ENCODE measurements around the gene ZNF10. TPM values are rescaled to one million over a fixed set of nuclear protein-coding genes. Genes with fewer than 3 reads are reported as not detected.

The ZNF10 gene
- total RNA-seq (1 to 10 TPM; 6.7 to 8.2 TPM), polyA plus RNA-seq (ENCODE audit: insufficient read length in 6 of 6) (10 to 100 TPM; 28.7 to 36.1 (median 31.6) TPM)
- long read RNA-seq, donor 1, partial matches to known transcripts, result 5 of 7 reads
- long read RNA-seq, donor 1, other reads (novel, unspliced or antisense), result 0 of 7 reads
- long read RNA-seq, donor 2, partial matches to known transcripts, result 6 of 8 reads
- long read RNA-seq, donor 2, other reads (novel, unspliced or antisense), result 0 of 8 reads
- long read RNA-seq, donor 3, result 0 reads
- long read RNA-seq, donor 4, result 0 reads
- long read RNA-seq, donor 5, result 0 reads
- long read RNA-seq, donor 6, result 0 reads
- long read RNA-seq, donor 7, result 0 reads
- long read RNA-seq, donor 8, result 0 reads
- long read RNA-seq, donor 9, result 0 reads
- long read RNA-seq, donor 10, result 0 reads
- long read RNA-seq, donor 11, partial matches to known transcripts, result 0 of 3 reads
- long read RNA-seq, donor 11, other reads (novel, unspliced or antisense), result 0 of 3 reads
- long read RNA-seq, donor 12, result 0 reads

DNA sequence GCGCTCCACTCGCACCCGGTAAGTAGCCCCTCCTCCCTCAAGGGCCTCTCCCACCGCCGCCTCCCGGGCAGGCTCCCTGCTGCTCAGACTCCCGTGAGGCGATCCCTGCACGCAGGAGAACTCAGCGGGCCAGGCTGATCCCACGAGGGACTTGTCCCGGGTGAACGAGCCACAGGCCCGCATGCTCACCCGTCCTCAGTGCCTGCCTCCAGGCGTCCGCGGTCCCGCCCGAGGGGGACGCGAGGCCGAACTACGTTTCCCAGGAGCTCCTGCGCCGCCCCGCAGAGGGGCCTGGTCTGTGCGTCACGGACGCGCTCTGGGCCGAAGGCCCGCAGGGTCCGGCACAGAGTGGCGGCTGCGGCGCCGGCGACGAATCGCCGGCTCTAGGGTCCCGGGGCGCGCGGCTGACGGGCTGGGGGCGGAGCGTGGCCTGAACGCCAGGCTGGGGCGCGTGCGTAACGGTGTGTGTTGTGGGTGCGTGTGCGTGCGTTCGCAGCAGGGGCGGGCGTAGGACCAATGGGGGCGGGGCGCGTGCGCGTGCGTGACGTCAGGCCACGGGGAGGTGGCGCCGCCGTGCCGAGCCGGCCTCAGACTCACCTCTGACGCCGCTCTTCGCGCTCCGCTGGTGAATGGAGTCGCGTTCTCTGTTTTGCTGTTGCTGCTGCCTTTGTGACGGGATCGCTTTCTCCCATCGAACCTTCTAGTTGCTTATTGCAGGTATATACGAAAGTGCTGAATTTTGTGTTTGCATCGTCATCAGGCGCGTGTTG lies at the start of gene ZNF10, which contains the start of gene ZNF891:
Gene ZNF10, plus strand, starts transcription at position 590 of the 770 bp plus-strand sequence. CDS start 13,866 bp downstream, outside the sequence.
Gene ZNF891, minus strand, starts transcription at position 237 of the 770 bp plus-strand sequence. CDS start 8,356 bp downstream, outside the sequence.
- Histone ChIP-seq H3K27ac (peak within 1 kb of the TSS; percentile 93 to 94), H3K27me3 (no peaks in the 10 kb centered on the region), H3K4me1 (peaks cover 0 to 17% of the 10 kb centered on the region in 2 donors), H3K36me3 (peaks cover 0 to 64% of the 10 kb centered on the region in 2 donors), H3K9me3 (peaks cover 7 to 81% of the 10 kb centered on the region in 2 donors), H3K4me3 (peak within 1 kb of the TSS; percentile 73 to 88)
- peak; percentile 97 to 98 (median 97) for DNase-seq
- TF ChIP-seq, protein P1, sequence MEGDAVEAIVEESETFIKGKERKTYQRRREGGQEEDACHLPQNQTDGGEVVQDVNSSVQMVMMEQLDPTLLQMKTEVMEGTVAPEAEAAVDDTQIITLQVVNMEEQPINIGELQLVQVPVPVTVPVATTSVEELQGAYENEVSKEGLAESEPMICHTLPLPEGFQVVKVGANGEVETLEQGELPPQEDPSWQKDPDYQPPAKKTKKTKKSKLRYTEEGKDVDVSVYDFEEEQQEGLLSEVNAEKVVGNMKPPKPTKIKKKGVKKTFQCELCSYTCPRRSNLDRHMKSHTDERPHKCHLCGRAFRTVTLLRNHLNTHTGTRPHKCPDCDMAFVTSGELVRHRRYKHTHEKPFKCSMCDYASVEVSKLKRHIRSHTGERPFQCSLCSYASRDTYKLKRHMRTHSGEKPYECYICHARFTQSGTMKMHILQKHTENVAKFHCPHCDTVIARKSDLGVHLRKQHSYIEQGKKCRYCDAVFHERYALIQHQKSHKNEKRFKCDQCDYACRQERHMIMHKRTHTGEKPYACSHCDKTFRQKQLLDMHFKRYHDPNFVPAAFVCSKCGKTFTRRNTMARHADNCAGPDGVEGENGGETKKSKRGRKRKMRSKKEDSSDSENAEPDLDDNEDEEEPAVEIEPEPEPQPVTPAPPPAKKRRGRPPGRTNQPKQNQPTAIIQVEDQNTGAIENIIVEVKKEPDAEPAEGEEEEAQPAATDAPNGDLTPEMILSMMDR (IDR thresholded peaks at IDR 0.05), result no peak
- intact Hi-C loops (cut with DNase I), result no loop called here
- ATAC-seq, result peak; percentile 97

DNA sequence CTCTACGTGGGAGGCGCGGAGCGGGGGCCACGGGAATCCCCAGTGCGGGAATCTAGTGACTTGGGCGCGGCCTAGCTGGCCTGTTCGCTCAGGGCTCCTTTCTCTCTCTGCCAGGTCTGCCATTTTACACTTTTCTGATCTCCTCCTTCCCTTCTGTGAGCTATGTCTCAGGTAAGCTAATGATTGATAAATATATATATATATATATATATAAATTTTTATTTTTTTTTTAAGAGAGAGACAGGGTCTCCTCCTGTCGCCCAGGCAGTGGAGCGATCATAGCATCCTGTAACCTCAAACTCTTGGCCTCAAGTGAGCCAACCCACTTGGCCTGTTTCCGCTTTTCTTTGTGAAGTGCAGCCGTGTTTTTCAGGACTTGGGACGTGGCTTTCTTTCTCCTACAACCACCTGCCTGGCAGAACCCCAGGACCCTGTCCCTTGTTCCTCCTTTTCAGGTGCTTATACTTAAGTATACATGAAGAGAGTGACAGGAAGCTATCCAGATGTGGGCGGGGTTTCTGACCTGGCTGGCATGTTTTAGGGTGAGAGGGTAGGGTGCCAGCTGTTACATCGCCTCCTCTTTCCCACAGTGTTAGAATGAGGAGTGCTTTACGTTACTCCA lies 49.2 kb upstream of the ZNF10 start:
- H3K27ac ChIP-seq, result peak overlapping the region; percentile 99
- H3K9me3 ChIP-seq, result peaks cover 0 to 85% of the 10 kb centered on the region in 2 donors
- peak in 2 of 4 donors; percentile 5 to 32 for DNase-seq
- peaks cover 3 to 45% of the 10 kb centered on the region in 2 donors for H3K36me3 ChIP-seq
- ATAC-seq, result no peak
- H3K4me3 ChIP-seq, result peak overlapping the region; percentile 67 to 76
- H3K4me1 ChIP-seq, result peaks cover 4 to 5% of the 10 kb centered on the region in 2 donors
- no peaks in the 10 kb centered on the region for H3K27me3 ChIP-seq
- intact Hi-C loops (cut with DNase I), result no loop called here
- TF ChIP-seq, protein P1 (IDR thresholded peaks at IDR 0.05), result no peak

GRCh38 chr12:133083345-133083744 lies 47.1 kb upstream of the ZNF10 start:
- Histone ChIP-seq H3K27me3 (no peaks in the 10 kb centered on the region), H3K4me1 (peaks cover 4 to 5% of the 10 kb centered on the region in 2 donors), H3K9me3 (peaks cover 0 to 85% of the 10 kb centered on the region in 2 donors), H3K36me3 (peaks cover 3 to 66% of the 10 kb centered on the region in 2 donors), H3K27ac (no peak overlapping the region), H3K4me3 (no peak overlapping the region)
- intact Hi-C loops (cut with DNase I), result no loop called here
- ATAC-seq, result no peak
- TF ChIP-seq, protein P1 (IDR thresholded peaks at IDR 0.05), result no peak
- DNase-seq, result no peak

GRCh38 chr12:133105620-133106019 lies 24.8 kb upstream of the ZNF10 start:
- H3K4me3 ChIP-seq, result no peak overlapping the region
- H3K27me3 ChIP-seq, result no peaks in the 10 kb centered on the region
- ATAC-seq (no peak), DNase-seq (no peak)
- peaks cover 43 to 100% of the 10 kb centered on the region in 2 donors for H3K9me3 ChIP-seq
- intact Hi-C loops (cut with DNase I), result no loop called here
- no peaks in the 10 kb centered on the region for H3K4me1 ChIP-seq
- peaks cover 16 to 83% of the 10 kb centered on the region in 2 donors for H3K36me3 ChIP-seq
- TF ChIP-seq, protein P1 (IDR thresholded peaks at IDR 0.05), result no peak
- no peak overlapping the region for H3K27ac ChIP-seq
